ENCODE results near the gene UBL4B. TPM values are rescaled to one million over a fixed set of nuclear protein-coding genes. Genes with fewer than 3 reads are reported as not detected.

The UBL4B gene
- total RNA-seq, 4 donors from 2014 or later: not detected

GRCh38 chr1:110134050-110134595 lies 21.9 kb downstream of the UBL4B start:
- Histone ChIP-seq H3K4me3 (no peak overlapping the region), H3K36me3 (no peaks in the 10 kb centered on the region), H3K9me3 (no peaks in the 10 kb centered on the region), H3K4me1 (peaks cover 0 to 5% of the 10 kb centered on the region in 2 donors), H3K27ac (no peak overlapping the region), H3K27me3 (peaks cover 0 to 11% of the 10 kb centered on the region in 2 donors)
- no peak for DNase-seq
- intact Hi-C loops (cut with DNase I; ENCODE audit: low total_unique reads): no loop called here
- TF ChIP-seq CTCF (IDR thresholded peaks at IDR 0.05) (no peak), POLR2A (IDR thresholded peaks at IDR 0.05) (no peak)

GRCh38 chr1:110135246-110135645 lies 23.0 kb downstream of the UBL4B start:
- H3K4me3 ChIP-seq: no peak overlapping the region
- H3K4me1 ChIP-seq: peaks cover 0 to 3% of the 10 kb centered on the region in 2 donors
- no peak for TF ChIP-seq CTCF (IDR thresholded peaks at IDR 0.05)
- TF ChIP-seq POLR2A (IDR thresholded peaks at IDR 0.05): no peak
- H3K9me3 ChIP-seq: no peaks in the 10 kb centered on the region
- intact Hi-C loops (cut with DNase I; ENCODE audit: low total_unique reads): no loop called here
- H3K36me3 ChIP-seq: no peaks in the 10 kb centered on the region
- DNase-seq: no peak
- no peak overlapping the region for H3K27ac ChIP-seq
- peaks cover 0 to 11% of the 10 kb centered on the region in 2 donors for H3K27me3 ChIP-seq

- no peak for DNase-seq
- Histone ChIP-seq H3K4me3 (no peak overlapping the region), H3K9me3 (no peaks in the 10 kb centered on the region), H3K27ac (no peak overlapping the region), H3K4me1 (no peaks in the 10 kb centered on the region), H3K27me3 (peaks cover 0 to 11% of the 10 kb centered on the region in 2 donors), H3K36me3 (no peaks in the 10 kb centered on the region)
- intact Hi-C loops (cut with DNase I; ENCODE audit: low total_unique reads): no loop called here
- TF ChIP-seq CTCF (IDR thresholded peaks at IDR 0.05) (no peak), POLR2A (IDR thresholded peaks at IDR 0.05) (no peak)
Measured at GRCh38 chr1:110135666-110136065, 23.4 kb downstream of the UBL4B start.

- no peaks in the 10 kb centered on the region for H3K9me3 ChIP-seq
- H3K27me3 ChIP-seq: peaks cover 0 to 15% of the 10 kb centered on the region in 2 donors
- no peak for DNase-seq
- no peaks in the 10 kb centered on the region for H3K4me1 ChIP-seq
- no peak overlapping the region for H3K27ac ChIP-seq
- no peaks in the 10 kb centered on the region for H3K36me3 ChIP-seq
- no peak overlapping the region for H3K4me3 ChIP-seq
- intact Hi-C loops (cut with DNase I; ENCODE audit: low total_unique reads): no loop called here
- TF ChIP-seq CTCF (IDR thresholded peaks at IDR 0.05) (no peak), POLR2A (IDR thresholded peaks at IDR 0.05) (no peak)
Measured at GRCh38 chr1:110136911-110137310, 24.7 kb downstream of the UBL4B start.

- Histone ChIP-seq H3K27me3 (peaks cover 0 to 15% of the 10 kb centered on the region in 2 donors), H3K4me1 (no peaks in the 10 kb centered on the region), H3K4me3 (no peak overlapping the region), H3K27ac (no peak overlapping the region), H3K36me3 (no peaks in the 10 kb centered on the region), H3K9me3 (no peaks in the 10 kb centered on the region)
- intact Hi-C loops (cut with DNase I; ENCODE audit: low total_unique reads): no loop called here
- no peak for TF ChIP-seq CTCF (IDR thresholded peaks at IDR 0.05)
- TF ChIP-seq POLR2A (IDR thresholded peaks at IDR 0.05): no peak
- no peak for DNase-seq
Measured at GRCh38 chr1:110138956-110139355, 26.7 kb downstream of the UBL4B start.

Measured in uterus (tissue), 4 donors.